ENCODE results near the gene INTS1.

- TF ChIP-seq CTCF (IDR thresholded peaks at IDR 0.05) = no peak
- no peak for TF ChIP-seq POLR2A (IDR thresholded peaks at IDR 0.05)
- no peak for TF ChIP-seq POLR2AphosphoS5 (IDR thresholded peaks at IDR 0.05)
- no peak for TF ChIP-seq EP300 (IDR thresholded peaks at IDR 0.05)
Measured at GRCh38 chr7:1447112-1447511, 57.1 kb downstream of the INTS1 start.
